ENCODE results near the gene EXOSC2. TPM values are rescaled to one million over a fixed set of nuclear protein-coding genes. Genes with fewer than 3 reads are reported as not detected.

EXOSC2 gene
- total RNA-seq, 1 donor from 2014 or later: 24.9 TPM

DNA sequence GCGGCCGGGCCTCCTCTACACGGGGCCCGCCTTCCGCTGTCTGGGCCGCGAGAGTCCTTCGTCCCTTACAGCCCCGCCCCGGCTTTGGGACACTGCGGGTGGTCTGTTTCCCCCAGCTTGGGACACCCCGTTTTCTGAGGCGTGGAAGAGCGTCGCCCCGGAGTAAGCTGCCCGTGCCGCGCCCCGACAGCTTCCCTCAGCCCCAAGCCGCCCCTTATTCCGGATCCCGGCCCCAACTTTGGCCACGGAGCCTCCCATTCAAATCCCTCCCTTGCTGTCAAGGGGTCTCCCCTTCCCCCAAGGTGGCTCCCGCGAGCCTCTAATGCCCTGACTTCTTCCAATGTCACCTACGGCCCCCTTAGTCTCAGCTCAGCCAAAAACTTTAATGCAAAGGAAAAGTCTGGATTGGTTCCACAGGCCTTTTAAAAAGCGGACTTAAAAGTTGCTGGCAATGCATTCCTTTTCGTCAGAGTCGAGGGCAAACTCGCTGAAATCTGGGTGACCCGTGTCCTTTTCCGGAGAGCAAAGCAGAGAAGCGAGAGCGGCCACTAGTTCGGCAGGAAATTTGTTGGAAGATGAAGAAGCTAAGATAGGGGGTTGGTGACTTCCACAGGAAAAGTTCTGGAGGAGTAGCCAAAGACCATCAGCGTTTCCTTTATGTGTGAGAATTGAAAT lies 19.8 kb downstream of the EXOSC2 start:
- H3K36me3 ChIP-seq (ENCODE audit: control insufficient read depth, insufficient read depth, low read length): no peaks in the 10 kb centered on the region
- H3K27me3 ChIP-seq (ENCODE audit: control insufficient read depth, insufficient read depth, low read length): no peaks in the 10 kb centered on the region
- H3K4me3 ChIP-seq (ENCODE audit: low read depth, low read length): peak overlapping the region; percentile 95
- DNase-seq (ENCODE audit: low read depth): no peak
- TF ChIP-seq, protein P1, sequence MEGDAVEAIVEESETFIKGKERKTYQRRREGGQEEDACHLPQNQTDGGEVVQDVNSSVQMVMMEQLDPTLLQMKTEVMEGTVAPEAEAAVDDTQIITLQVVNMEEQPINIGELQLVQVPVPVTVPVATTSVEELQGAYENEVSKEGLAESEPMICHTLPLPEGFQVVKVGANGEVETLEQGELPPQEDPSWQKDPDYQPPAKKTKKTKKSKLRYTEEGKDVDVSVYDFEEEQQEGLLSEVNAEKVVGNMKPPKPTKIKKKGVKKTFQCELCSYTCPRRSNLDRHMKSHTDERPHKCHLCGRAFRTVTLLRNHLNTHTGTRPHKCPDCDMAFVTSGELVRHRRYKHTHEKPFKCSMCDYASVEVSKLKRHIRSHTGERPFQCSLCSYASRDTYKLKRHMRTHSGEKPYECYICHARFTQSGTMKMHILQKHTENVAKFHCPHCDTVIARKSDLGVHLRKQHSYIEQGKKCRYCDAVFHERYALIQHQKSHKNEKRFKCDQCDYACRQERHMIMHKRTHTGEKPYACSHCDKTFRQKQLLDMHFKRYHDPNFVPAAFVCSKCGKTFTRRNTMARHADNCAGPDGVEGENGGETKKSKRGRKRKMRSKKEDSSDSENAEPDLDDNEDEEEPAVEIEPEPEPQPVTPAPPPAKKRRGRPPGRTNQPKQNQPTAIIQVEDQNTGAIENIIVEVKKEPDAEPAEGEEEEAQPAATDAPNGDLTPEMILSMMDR (IDR thresholded peaks at IDR 0.05; ENCODE audit: insufficient read depth, low read length, poor library complexity, severe bottlenecking): no peak

DNA sequence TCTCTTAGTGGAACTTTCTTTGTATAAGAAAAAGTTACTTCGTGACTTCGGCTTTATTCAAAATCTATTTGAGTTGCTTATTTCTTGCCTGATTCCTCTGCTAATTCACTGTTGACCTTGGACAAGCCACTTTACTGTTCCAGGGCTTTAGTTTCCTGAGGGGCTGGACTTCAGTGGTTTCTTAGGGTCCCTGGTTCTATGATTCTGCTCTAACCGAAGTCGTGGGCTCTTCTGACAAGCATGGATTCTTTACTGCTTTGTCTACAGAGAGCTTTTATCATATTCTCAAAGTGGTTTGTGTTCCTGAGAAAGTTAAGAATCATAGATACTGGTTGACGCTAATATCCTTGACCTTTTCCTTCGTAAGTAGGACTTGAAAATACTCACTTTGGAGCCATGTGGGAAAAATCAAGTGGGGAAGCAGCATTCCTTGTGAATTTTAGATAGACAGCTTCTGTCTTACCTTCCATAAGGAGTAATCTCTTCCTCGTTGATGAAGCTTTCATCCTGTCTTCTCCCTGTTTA lies 21.1 kb downstream of the EXOSC2 start:
- H3K4me3 ChIP-seq (ENCODE audit: low read depth, low read length): peak overlapping the region; percentile 95
- TF ChIP-seq, protein P1 (IDR thresholded peaks at IDR 0.05; ENCODE audit: insufficient read depth, low read length, poor library complexity, severe bottlenecking): no peak
- no peaks in the 10 kb centered on the region for H3K27me3 ChIP-seq (ENCODE audit: control insufficient read depth, insufficient read depth, low read length)
- no peak for DNase-seq (ENCODE audit: low read depth)
- no peaks in the 10 kb centered on the region for H3K36me3 ChIP-seq (ENCODE audit: control insufficient read depth, insufficient read depth, low read length)

DNA sequence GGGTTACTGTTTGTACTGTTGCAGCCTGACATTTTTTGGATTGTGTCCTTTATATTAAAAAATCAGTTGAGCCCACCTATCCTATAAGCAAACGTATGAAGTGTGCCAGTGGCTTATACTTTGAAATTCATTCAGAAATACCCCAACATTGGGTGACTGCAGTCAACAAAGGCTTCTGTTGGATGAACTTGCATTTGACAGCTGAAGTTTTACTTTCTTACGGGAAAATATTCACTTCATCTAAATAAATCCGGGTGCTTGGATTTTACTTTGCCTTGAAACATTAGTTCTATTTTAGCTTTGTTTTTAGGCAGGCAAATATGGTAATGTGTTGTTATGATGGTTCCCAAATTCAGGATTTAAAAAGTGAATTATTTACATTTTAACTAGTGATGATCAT lies 21.7 kb downstream of the EXOSC2 start:
- Histone ChIP-seq H3K4me3 (ENCODE audit: low read depth, low read length) (peak overlapping the region; percentile 95), H3K27me3 (ENCODE audit: control insufficient read depth, insufficient read depth, low read length) (no peaks in the 10 kb centered on the region), H3K36me3 (ENCODE audit: control insufficient read depth, insufficient read depth, low read length) (no peaks in the 10 kb centered on the region)
- DNase-seq (ENCODE audit: low read depth): no peak
- TF ChIP-seq, protein P1 (IDR thresholded peaks at IDR 0.05; ENCODE audit: insufficient read depth, low read length, poor library complexity, severe bottlenecking): no peak

DNA sequence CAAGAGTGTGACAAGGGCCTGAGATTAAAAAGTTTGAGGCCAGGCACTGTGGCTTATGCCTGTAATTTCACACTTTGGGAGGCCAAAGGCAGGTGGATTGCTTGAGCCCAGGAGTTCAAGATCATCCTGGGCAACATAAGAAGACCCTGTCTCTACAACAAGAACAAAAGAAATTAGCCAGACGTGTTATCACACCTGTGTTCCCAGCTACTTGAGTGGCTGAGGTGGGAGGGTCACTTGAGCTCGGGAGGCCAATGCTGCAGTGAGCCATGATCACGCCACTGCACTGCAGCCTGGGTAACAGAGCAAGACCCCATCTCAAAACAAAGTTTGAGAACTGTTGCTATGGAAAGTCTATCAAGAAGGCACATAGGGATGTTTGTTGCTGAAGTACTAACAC lies 25.0 kb downstream of the EXOSC2 start:
- no peaks in the 10 kb centered on the region for H3K27me3 ChIP-seq (ENCODE audit: control insufficient read depth, insufficient read depth, low read length)
- DNase-seq (ENCODE audit: low read depth): no peak
- no peak overlapping the region for H3K4me3 ChIP-seq (ENCODE audit: low read depth, low read length)
- TF ChIP-seq, protein P1 (IDR thresholded peaks at IDR 0.05; ENCODE audit: insufficient read depth, low read length, poor library complexity, severe bottlenecking): no peak
- H3K36me3 ChIP-seq (ENCODE audit: control insufficient read depth, insufficient read depth, low read length): no peaks in the 10 kb centered on the region

DNA sequence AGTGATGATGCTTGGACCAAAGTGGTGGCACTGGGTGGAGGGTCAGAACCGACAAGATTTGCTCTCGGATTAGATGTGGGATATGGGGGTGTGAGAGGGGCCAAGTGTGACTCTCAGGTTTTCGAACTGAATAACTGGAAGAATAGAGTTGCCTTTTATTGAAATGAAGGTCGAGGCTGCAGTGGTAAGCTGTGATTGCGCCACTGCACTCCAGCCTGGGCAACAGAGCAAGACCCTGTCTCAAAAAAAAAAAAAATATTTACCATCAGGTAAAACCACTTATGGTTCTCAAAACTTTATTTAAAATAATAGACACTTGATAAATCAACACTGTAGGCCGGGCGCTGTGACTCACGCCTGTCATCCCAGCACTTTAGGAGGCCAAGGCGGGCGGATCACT lies 27.2 kb downstream of the EXOSC2 start:
- no peak for DNase-seq (ENCODE audit: low read depth)
- TF ChIP-seq, protein P1 (IDR thresholded peaks at IDR 0.05; ENCODE audit: insufficient read depth, low read length, poor library complexity, severe bottlenecking): no peak
- no peaks in the 10 kb centered on the region for H3K27me3 ChIP-seq (ENCODE audit: control insufficient read depth, insufficient read depth, low read length)

DNA sequence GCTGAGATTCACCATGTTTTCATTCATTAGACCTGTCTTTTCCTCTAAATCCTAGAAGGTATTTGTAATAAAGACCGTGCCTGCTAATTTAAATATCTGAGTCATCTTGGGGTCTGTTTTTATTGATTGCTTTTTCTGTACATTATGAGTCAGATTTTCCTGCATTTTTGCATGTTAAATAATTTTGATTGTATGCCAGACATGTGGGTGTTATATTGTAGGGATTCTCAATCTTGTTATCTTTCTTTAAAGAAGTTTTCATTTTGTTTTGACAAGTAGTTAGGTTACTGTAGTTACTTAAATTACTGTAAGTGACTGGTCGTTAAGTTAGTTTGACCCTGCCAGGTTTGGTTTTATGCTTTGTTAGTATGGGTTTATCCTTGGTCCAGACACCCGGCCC lies 35.1 kb downstream of the EXOSC2 start:
- Histone ChIP-seq H3K36me3 (ENCODE audit: control insufficient read depth, insufficient read depth, low read length) (no peaks in the 10 kb centered on the region), H3K4me3 (ENCODE audit: low read depth, low read length) (no peak overlapping the region), H3K27me3 (ENCODE audit: control insufficient read depth, insufficient read depth, low read length) (no peaks in the 10 kb centered on the region)
- TF ChIP-seq, protein P1 (IDR thresholded peaks at IDR 0.05; ENCODE audit: insufficient read depth, low read length, poor library complexity, severe bottlenecking): no peak
- no peak for DNase-seq (ENCODE audit: low read depth)

More for the DNA sequence above, 27.2 kb downstream of the EXOSC2 start:
- H3K36me3 ChIP-seq (ENCODE audit: control insufficient read depth, insufficient read depth, low read length): no peaks in the 10 kb centered on the region
- H3K4me3 ChIP-seq (ENCODE audit: low read depth, low read length): no peak overlapping the region
